Osteoblast (primary cell): Measurements from ENCODE around the gene NRP2. TPM values are rescaled to one million over a fixed set of nuclear protein-coding genes. Genes with fewer than 3 reads are reported as not detected.

Experiments used
- DNase-seq: peaks from one replicate; pipeline ENCODE4 v3.0.0; 2011; ENCODE audit warnings: low spot score, mixed read lengths; ENCODE audit not compliant: insufficient read length; ENCODE audit errors: missing footprints
- H2AFZ ChIP-seq: 2 replicates; pipeline ENCODE4 v1.6.0; 2011; ENCODE audit warnings: mild to moderate bottlenecking, low read length
- H3K27ac ChIP-seq: 2 replicates; pipeline ENCODE4 v1.5.1; 2011; ENCODE audit warnings: mild to moderate bottlenecking, low read depth, low read length, moderate library complexity
- H3K27me3 ChIP-seq: 2 replicates; pipeline ENCODE4 v1.6.0; 2012; ENCODE audit warnings: mild to moderate bottlenecking, control low read depth, inconsistent platforms, low read length, moderate library complexity; ENCODE audit not compliant: insufficient read depth
- H3K36me3 ChIP-seq: 2 replicates; pipeline ENCODE4 v1.5.1; 2011; ENCODE audit warnings: mild to moderate bottlenecking, low read length, control low read depth, moderate library complexity; ENCODE audit not compliant: insufficient read depth
- H3K4me1 ChIP-seq: 2 replicates; pipeline ENCODE4 v1.5.1; 2011; ENCODE audit warnings: mild to moderate bottlenecking, low read length, control low read depth, moderate library complexity; ENCODE audit not compliant: insufficient read depth
- H3K4me2 ChIP-seq: 2 replicates; pipeline ENCODE4 v1.6.0; 2011; ENCODE audit warnings: mild to moderate bottlenecking, low read length; ENCODE audit not compliant: insufficient read depth
- H3K4me3 ChIP-seq: fragments of 200-600 bp; sonication (generic); 3 replicates; pipeline ENCODE4 v1.5.1; 2012; ENCODE audit warnings: mild to moderate bottlenecking, low read length, inconsistent platforms; ENCODE audit not compliant: insufficient read depth
- H3K79me2 ChIP-seq: 2 replicates; pipeline ENCODE4 v1.6.0; 2012; ENCODE audit warnings: mild to moderate bottlenecking, low read length, control low read depth, inconsistent platforms; ENCODE audit not compliant: insufficient read depth
- H3K9me3 ChIP-seq: 2 replicates; pipeline ENCODE4 v1.5.1; 2011; ENCODE audit warnings: low read depth, low read length, control low read depth
- H4K20me1 ChIP-seq: 2 replicates; pipeline ENCODE4 v1.6.0; 2012; ENCODE audit warnings: mild to moderate bottlenecking, low read length, control low read depth; ENCODE audit not compliant: insufficient read depth
- total RNA-seq: library from RNA; depleted of rRNA; stranded (reverse); fragments of >200 nt; gene quantifications from 2 replicates; pipeline ENCODE4 v1.2.3, GENCODE V29; 2012
- TF ChIP-seq, protein P1 (sequence below): IDR thresholded peaks from 2 replicates; pipeline ENCODE4 v1.5.1; 2011; ENCODE audit warnings: mild to moderate bottlenecking, low read depth, low read length, moderate library complexity; ENCODE audit errors: extremely low read depth

The NRP2 gene
- total RNA-seq, 1 donor: 183 TPM

DNA sequence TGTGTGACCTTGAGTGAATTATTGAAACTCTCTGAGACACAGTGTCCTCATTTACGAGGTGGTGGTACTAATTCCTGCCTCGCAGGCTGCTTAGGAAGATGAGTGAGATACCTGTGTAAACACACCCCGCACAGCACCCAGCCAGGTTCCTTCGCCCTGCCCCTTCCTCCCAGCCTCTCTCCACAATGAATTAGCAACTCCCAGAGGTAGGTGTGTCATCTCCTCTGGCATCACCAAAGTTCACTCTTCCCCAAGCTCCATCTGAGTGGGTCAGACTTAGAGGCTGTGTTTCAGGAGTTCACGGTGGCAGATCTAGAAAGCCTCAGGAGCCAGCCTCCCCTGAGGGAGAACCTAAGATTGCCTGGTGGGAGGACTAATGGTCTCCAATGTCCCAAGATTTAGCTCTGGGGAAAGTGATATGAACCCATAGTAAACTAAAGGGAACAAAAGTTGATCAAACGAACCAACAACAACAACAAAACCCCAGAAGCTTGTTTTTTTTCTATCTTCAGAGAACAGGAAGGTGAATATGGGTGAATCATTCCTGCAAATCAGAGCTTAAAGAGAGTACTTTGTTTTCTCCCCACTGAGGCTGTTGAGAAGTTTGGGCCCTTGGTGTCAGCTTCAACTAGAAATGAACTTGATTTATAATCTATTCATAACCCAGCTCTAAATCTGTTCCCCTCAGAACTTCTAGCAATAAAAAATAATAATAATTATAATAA lies 44.4 kb upstream of the NRP2 start:
- H4K20me1 ChIP-seq: no peaks in the 10 kb centered on the region
- no peak overlapping the region for H3K4me3 ChIP-seq
- no peak overlapping the region for H3K27ac ChIP-seq
- TF ChIP-seq, protein P1, sequence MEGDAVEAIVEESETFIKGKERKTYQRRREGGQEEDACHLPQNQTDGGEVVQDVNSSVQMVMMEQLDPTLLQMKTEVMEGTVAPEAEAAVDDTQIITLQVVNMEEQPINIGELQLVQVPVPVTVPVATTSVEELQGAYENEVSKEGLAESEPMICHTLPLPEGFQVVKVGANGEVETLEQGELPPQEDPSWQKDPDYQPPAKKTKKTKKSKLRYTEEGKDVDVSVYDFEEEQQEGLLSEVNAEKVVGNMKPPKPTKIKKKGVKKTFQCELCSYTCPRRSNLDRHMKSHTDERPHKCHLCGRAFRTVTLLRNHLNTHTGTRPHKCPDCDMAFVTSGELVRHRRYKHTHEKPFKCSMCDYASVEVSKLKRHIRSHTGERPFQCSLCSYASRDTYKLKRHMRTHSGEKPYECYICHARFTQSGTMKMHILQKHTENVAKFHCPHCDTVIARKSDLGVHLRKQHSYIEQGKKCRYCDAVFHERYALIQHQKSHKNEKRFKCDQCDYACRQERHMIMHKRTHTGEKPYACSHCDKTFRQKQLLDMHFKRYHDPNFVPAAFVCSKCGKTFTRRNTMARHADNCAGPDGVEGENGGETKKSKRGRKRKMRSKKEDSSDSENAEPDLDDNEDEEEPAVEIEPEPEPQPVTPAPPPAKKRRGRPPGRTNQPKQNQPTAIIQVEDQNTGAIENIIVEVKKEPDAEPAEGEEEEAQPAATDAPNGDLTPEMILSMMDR: no peak
- no peak overlapping the region for H2AFZ ChIP-seq
- H3K27me3 ChIP-seq: no peaks in the 10 kb centered on the region
- H3K79me2 ChIP-seq: no peaks in the 10 kb centered on the region
- no peaks in the 10 kb centered on the region for H3K9me3 ChIP-seq
- no peak for DNase-seq
- peaks cover 3% of the 10 kb centered on the region for H3K4me1 ChIP-seq
- H3K36me3 ChIP-seq: no peaks in the 10 kb centered on the region
- no peak overlapping the region for H3K4me2 ChIP-seq

GRCh38 chr2:205640716-205641115 lies 41.6 kb upstream of the NRP2 start:
- no peak overlapping the region for H3K4me2 ChIP-seq
- H4K20me1 ChIP-seq: no peaks in the 10 kb centered on the region
- peaks cover 7% of the 10 kb centered on the region for H3K4me1 ChIP-seq
- no peak overlapping the region for H3K27ac ChIP-seq
- H3K4me3 ChIP-seq: no peak overlapping the region
- H3K27me3 ChIP-seq: no peaks in the 10 kb centered on the region
- H3K36me3 ChIP-seq: no peaks in the 10 kb centered on the region
- TF ChIP-seq, protein P1: no peak
- H3K9me3 ChIP-seq: no peaks in the 10 kb centered on the region
- no peaks in the 10 kb centered on the region for H3K79me2 ChIP-seq
- no peak for DNase-seq
- no peak overlapping the region for H2AFZ ChIP-seq

- TF ChIP-seq, protein P1: no peak
- peaks cover 4% of the 10 kb centered on the region for H3K4me1 ChIP-seq
- no peaks in the 10 kb centered on the region for H3K27me3 ChIP-seq
- no peak overlapping the region for H3K27ac ChIP-seq
- H3K4me2 ChIP-seq: no peak overlapping the region
- no peak overlapping the region for H2AFZ ChIP-seq
- H3K79me2 ChIP-seq: no peaks in the 10 kb centered on the region
- no peaks in the 10 kb centered on the region for H3K9me3 ChIP-seq
- H4K20me1 ChIP-seq: no peaks in the 10 kb centered on the region
- DNase-seq: no peak
- no peaks in the 10 kb centered on the region for H3K36me3 ChIP-seq
- H3K4me3 ChIP-seq: no peak overlapping the region
Observed at GRCh38 chr2:205642599-205643356, 39.5 kb upstream of the NRP2 start.

- peaks cover 4% of the 10 kb centered on the region for H3K4me1 ChIP-seq
- no peak overlapping the region for H2AFZ ChIP-seq
- no peaks in the 10 kb centered on the region for H3K9me3 ChIP-seq
- no peak overlapping the region for H3K4me2 ChIP-seq
- no peaks in the 10 kb centered on the region for H4K20me1 ChIP-seq
- H3K4me3 ChIP-seq: no peak overlapping the region
- TF ChIP-seq, protein P1: no peak
- no peaks in the 10 kb centered on the region for H3K36me3 ChIP-seq
- no peaks in the 10 kb centered on the region for H3K79me2 ChIP-seq
- H3K27ac ChIP-seq: no peak overlapping the region
- DNase-seq: no peak
- no peaks in the 10 kb centered on the region for H3K27me3 ChIP-seq
Observed at GRCh38 chr2:205643391-205643885, 38.9 kb upstream of the NRP2 start.
